Heart left ventricle (tissue), 16 donors: Measurements from ENCODE around the gene CFAP141. TPM values are rescaled to one million over a fixed set of nuclear protein-coding genes. Genes with fewer than 3 reads are reported as not detected.
A peak's percentile ranks its signal among the peaks of the same experiment; 100 is the strongest.

Experiments
- ATAC-seq, 4 donors: fragments of 200-7000 bp; cut with Tn5 transposase; one replicate each; pipeline ENCODE4 v1.9.1; 2020 to 2022; ENCODE audit warnings: moderate library complexity in 4 of 4, mild to moderate bottlenecking in 3 of 4, moderate number of reproducible peaks in 1 of 4
- DNase-seq, 5 donors: peaks; one replicate each; pipeline ENCODE4 v3.0.0-alpha.2; 2020
- H3K27ac ChIP-seq, 12 donors: fragments of 200-600 bp; sonication (generic) in 4 of 12; one replicate each; pipeline versions ENCODE4 v1.5.0 to v1.8.0; 2016 to 2022; ENCODE audit warnings: mild to moderate bottlenecking in 2 of 12
- H3K27me3 ChIP-seq, 9 donors: fragments of 200-600 bp; sonication (generic) in 2 of 9; one replicate each; pipeline versions ENCODE4 v1.5.1 to v1.8.0; 2016 to 2022; ENCODE audit warnings: mild to moderate bottlenecking in 3 of 9
- H3K36me3 ChIP-seq, 9 donors: fragments of 200-600 bp; sonication (generic) in 2 of 9; one replicate each; pipeline versions ENCODE4 v1.5.0 to v1.8.0; 2018 to 2022; ENCODE audit warnings: mild to moderate bottlenecking in 2 of 9
- H3K4me1 ChIP-seq, 12 donors: fragments of 200-600 bp; sonication (generic) in 4 of 12; one replicate each; pipeline versions ENCODE4 v1.5.0 to v1.8.0; 2016 to 2022; ENCODE audit warnings: mild to moderate bottlenecking in 3 of 12
- H3K4me3 ChIP-seq, 12 donors: fragments of 200-600 bp; sonication (generic) in 4 of 12; one replicate each; pipeline versions ENCODE4 v1.5.0 to v1.8.0; 2017 to 2022; ENCODE audit warnings: mild to moderate bottlenecking in 9 of 12, moderate library complexity in 4 of 12
- H3K9me3 ChIP-seq, 12 donors: fragments of 200-600 bp; sonication (generic) in 4 of 12; one replicate each; pipeline versions ENCODE4 v1.5.0 to v1.8.0; 2016 to 2022; ENCODE audit warnings: mild to moderate bottlenecking in 1 of 12
- CTCF ChIP-seq, 12 donors: fragments of 200-600 bp; sonication (generic) in 4 of 12; IDR thresholded peaks; one replicate each; pipeline versions ENCODE4 v1.5.0 to v1.8.0; 2018 to 2022; ENCODE audit warnings: antibody characterized with exemption in 12 of 12, mild to moderate bottlenecking in 5 of 12
- POLR2A ChIP-seq, 2 donors: fragments of 450-650 bp; IDR thresholded peaks; one replicate each; pipeline ENCODE4 v1.6.1; 2017; ENCODE audit warnings: antibody characterized with exemption in 2 of 2, mild to moderate bottlenecking in 2 of 2, moderate library complexity in 2 of 2
- WGBS, 4 donors: extraction: QIAGEN DNeasy Blood & Tissue Kit in 2 of 4; methylation state at CpG; one replicate each; pipeline versions ENCODE4 v1.1.5 to v1.1.7; 2013 to 2018; 5-methylcytosine and 5-hydroxymethylcytosine counted together
- intact Hi-C, 10 donors: fragments of 100-400 bp; cut with DNase I; formaldehyde crosslinking; loops; one replicate each; pipeline versions ENCODE4 v1.11.1 to v1.14.2; 2022
- polyA plus RNA-seq, 2 donors: library from polyadenylated mRNA; stranded (reverse); fragments of 200-250 nt; gene quantifications; one replicate each; pipeline ENCODE4 v1.2.3, GENCODE V29; 2013
- total RNA-seq, 9 donors: library from RNA; depleted of rRNA in 2 of 9; stranded (reverse); fragments of >200 nt in 2 of 9; fragmentation: NEBNext Ultra II Directional in 3 of 9; extraction: Animal tissue kit (Norgen Biotek cat#: 25700) in 3 of 9; gene quantifications; one replicate each; pipeline versions ENCODE4 v1.1.0 to v1.2.4, GENCODE V29; 2016 to 2023
- donor health status: ischemic (EF 13 %, LVEDD 7.1; RV severe dilation, severe dysfunction).
- donor health status: healthy with polysubstance abuse.
- donor health status: DM: no; HTN: yes; CAD: no.
- donor health status: DM: no; HTN: no; CAD: no.
- donor health status: ischemic (EF 25% LVEDD 6.9; RV normal size, moderate dysfunction).
- donor health status: ischemic (EF 25% LVEDD 5.7; RV mildly dilated, moderate dysfunction).
- donor health status: healthy.
- donor health status: DM: yes; HTN: yes; CAD: no.
- donor health status: ischemic (EF 35%, LVEDD 5.7; RV mildly dilated, moderate dysfunction).
- donor health status: nonischemic (EF 11% LVEDD 7.7; RV severe dilation, severe dysfunction).
- donor health status: DM: yes; HTN: yes; CAD: no.
- donor health status: PGD.
- donor health status: ischemic (EF 29% LVEDD 5.4; RV normal size, mild dysfunction).
- donor health status: nonischemic (EF 23%, LVEDD 6.1; RV moderate dilation, normal function).

CFAP141 gene
- total and polyA plus RNA-seq, 11 donors: not detected

DNA sequence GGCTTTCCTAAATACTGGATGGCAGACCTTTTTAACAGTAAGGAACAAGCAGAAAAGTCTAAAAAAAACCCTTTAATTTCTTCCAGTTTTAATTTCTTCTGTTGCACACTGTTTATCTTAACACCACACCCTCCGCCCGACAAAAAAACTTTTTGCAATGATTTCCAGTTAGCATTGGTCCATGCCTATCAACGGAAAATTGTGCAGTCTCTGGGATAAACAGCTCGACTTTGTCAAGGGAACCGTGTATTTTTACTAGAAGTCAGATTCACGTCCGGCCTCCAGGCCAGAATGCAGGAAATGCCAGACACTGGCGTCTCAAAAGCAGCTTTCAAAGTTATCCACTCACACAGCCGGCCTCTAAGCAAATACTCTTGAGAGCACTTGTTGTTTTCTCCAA is 50.9 kb downstream of the CFAP141 start:
- TF ChIP-seq CTCF (IDR thresholded peaks at IDR 0.05): no peak
- TF ChIP-seq POLR2A (IDR thresholded peaks at IDR 0.05): no peak
- H3K4me1 ChIP-seq: peaks cover 0 to 68% (median 15%) of the 10 kb centered on the region in 12 donors
- no peaks in the 10 kb centered on the region for H3K27me3 ChIP-seq
- H3K9me3 ChIP-seq: peaks cover 0 to 3% (median 0%) of the 10 kb centered on the region in 12 donors
- WGBS, 4 donors: 34 to 43% (median 34%) methylated on average over 9 of the region's 9 CpGs
- peak in 3 of 5 donors; percentile 22 to 44 (median 32) for DNase-seq
- intact Hi-C loops: no loop called here
- peaks cover 0 to 57% (median 37%) of the 10 kb centered on the region in 9 donors for H3K36me3 ChIP-seq
- ATAC-seq: peak; percentile 10 to 65 (median 56)
- peak overlapping the region in 3 of 12 donors; percentile 7 to 52 (median 19) for H3K4me3 ChIP-seq
- peak overlapping the region in 10 of 12 donors; percentile 1 to 80 (median 64) for H3K27ac ChIP-seq

DNA sequence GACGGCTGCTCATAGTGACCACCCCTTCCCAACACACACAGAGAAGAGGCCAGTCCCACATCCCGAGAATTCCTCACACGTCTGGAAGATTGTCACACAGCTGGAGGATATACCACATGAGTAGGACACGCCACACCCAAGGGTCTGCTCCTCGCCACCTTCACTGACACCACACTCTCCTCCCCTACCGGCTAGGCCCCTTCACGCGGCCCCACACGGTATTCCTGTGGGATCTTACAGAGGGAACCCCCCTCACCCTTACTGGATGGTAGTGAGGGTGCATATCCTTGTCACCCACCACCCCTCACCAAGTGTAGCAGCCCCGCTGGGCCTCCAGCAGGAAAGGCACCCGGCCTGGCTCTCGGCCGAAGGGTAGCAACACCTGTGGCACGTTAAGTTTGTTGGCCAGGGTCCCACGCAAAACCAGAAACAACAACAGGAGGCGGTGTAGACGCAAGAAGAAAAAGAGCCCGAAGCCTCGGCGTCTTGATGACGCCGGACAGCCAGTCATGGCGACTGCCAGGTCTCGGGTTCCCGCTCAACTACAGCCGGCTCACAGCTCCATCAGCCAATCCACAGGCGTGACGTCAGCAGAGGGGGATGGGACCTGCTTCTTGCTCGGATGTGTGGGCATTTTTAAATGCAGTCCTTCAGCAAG is 51.5 kb downstream of the CFAP141 start, which contains the start of gene NUP210L:
Gene NUP210L (minus strand): TSS at position 540 of the 658 bp plus-strand sequence.
- Histone ChIP-seq H3K27me3 (no peaks in the 10 kb centered on the region), H3K4me1 (peaks cover 0 to 62% (median 15%) of the 10 kb centered on the region in 12 donors), H3K9me3 (peaks cover 0 to 1% (median 0%) of the 10 kb centered on the region in 12 donors), H3K27ac (peak within 1 kb of the TSS in 10 of 12 donors; percentile 1 to 80 (median 64)), H3K36me3 (peaks cover 0 to 51% (median 31%) of the 10 kb centered on the region in 9 donors), H3K4me3 (peak within 1 kb of the TSS in 3 of 12 donors; percentile 7 to 52 (median 19))
- peak; percentile 46 to 68 (median 65) for DNase-seq
- 69 to 82% (median 76%) methylated on average over 29 of the region's 29 CpGs for WGBS, 4 donors
- peak; percentile 13 to 94 (median 60) for ATAC-seq
- intact Hi-C loops: no loop called here
- no peak for TF ChIP-seq POLR2A (IDR thresholded peaks at IDR 0.05)
- TF ChIP-seq CTCF (IDR thresholded peaks at IDR 0.05): no peak

DNA sequence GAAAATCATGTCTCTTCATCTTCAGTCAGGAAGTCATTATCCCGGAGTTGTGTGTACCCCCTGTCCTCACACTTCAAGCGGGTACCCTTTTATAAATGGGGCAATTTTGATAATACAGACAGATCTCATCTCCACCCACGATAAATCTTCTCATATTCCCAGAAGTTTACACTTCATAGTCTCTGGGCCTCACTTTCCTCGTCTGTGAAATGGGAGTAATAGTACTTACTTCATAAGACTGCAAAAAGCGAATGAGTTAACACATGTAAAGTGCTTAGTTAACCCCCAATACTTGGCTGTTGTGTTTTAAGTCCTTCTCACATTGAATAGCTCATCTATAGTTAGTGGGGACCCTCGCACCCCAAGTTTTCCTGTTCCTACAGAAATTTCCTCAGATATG is 52.1 kb downstream of the CFAP141 start:
- TF ChIP-seq POLR2A (IDR thresholded peaks at IDR 0.05): no peak
- no peak for TF ChIP-seq CTCF (IDR thresholded peaks at IDR 0.05)
- DNase-seq (no peak), ATAC-seq (no peak)
- no peaks in the 10 kb centered on the region for H3K27me3 ChIP-seq
- peak overlapping the region in 3 of 12 donors; percentile 66 to 80 (median 74) for H3K27ac ChIP-seq
- H3K9me3 ChIP-seq: no peaks in the 10 kb centered on the region
- H3K4me1 ChIP-seq: peaks cover 0 to 59% (median 15%) of the 10 kb centered on the region in 12 donors
- peak overlapping the region in 1 of 12 donors; percentile 52 for H3K4me3 ChIP-seq
- WGBS, 4 donors: 94 to 97% (median 96%) methylated on average over 6 of the region's 6 CpGs
- intact Hi-C loops: no loop called here
- peaks cover 0 to 45% (median 25%) of the 10 kb centered on the region in 9 donors for H3K36me3 ChIP-seq

GRCh38 chr1:154151311-154151710 is 54.8 kb downstream of the CFAP141 start:
- H3K4me3 ChIP-seq: no peak overlapping the region
- H3K36me3 ChIP-seq: peaks cover 0 to 19% (median 8%) of the 10 kb centered on the region in 9 donors
- peaks cover 0 to 47% (median 10%) of the 10 kb centered on the region in 12 donors for H3K4me1 ChIP-seq
- no peaks in the 10 kb centered on the region for H3K27me3 ChIP-seq
- H3K27ac ChIP-seq: no peak overlapping the region
- DNase-seq: no peak
- no peak for ATAC-seq
- intact Hi-C loops: no loop called here
- TF ChIP-seq POLR2A (IDR thresholded peaks at IDR 0.05) (no peak), CTCF (IDR thresholded peaks at IDR 0.05) (no peak)
- no peaks in the 10 kb centered on the region for H3K9me3 ChIP-seq
